NCI-H69 (cell line): ENCODE measurements around the gene SEMA3A.
A peak's percentile ranks its signal among the peaks of the same experiment; 100 is the strongest.

Experiments
- DNase-seq: peaks from one replicate; lab custom pipeline; 2025; lab: John Stamatoyannopoulos, UW

The SEMA3A gene

DNA sequence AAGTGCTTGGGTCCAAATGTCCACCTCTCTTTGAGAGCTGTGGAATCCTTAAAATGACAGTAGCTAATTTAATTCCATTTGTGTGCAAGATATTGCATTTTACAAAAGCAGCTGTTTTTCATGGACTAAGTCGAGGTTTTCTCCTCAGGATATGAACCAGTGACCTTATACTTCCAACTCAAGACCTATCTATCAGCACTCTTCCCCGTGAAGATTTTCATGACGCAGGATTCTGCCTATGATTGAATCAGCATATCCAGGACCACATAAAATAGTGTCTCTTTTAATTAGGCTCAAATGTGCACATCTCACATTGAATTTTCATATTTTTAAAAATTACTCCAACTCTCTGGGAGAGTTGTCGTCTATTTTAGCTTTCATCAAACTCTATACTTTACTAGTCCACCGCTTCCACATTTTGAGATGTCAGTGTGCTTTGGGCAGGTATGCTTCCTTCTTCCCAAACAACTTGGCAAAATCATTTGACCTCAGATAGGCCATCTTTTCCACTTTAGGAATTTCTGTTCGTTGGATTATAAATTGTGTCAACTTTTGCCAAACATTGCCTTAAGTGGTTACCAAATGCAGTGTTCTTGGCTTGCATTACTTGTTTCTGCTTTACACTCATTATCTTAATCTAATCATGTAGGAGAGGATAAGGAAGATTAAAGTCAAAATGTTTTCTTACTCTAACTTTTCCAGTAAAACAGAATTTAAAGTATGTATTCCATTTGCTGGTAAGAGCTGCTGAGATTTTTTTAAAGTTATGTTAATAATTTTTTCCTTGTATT lies 39.4 kb downstream of the SEMA3A start:
- no peak for DNase-seq

DNA sequence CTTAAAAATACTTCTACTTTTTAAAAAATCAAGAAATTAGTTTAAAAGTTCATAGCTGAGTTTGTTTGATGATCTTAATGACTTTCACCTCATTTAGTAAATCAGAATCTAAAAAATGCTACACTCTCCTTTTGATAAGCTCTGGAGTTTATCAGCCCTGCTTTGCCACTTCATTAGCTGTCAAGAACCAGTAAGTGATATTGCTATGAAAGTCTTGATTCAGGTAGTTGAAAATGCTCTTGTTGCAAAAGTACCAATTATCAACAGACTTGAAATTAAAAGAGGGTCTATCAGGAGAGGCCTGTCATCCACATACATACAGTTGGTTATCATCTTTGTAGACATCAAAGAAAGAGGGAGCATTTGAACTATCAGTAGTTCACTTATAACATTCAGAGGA lies 41.6 kb downstream of the SEMA3A start:
- DNase-seq, result no peak

DNA sequence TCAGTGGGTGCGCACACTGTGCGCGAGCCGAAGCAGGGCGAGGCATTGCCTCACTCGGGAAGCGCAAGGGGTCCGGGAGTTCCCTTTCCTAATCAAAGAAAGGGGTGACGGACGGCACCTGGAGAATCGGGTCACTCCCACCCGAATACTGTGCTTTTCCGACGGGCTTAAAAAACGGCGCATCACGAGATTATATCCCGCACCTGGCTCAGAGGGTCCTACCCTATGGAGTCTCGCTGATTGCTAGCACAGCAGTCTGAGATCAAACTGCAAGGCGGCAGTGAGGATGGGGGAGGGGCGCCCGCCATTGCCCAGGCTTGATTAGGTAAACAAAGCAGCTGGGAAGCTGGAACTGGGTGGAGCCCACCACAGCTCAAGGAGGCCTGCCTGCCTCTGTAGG lies 44.2 kb downstream of the SEMA3A start:
- DNase-seq, result peak; percentile 78

DNA sequence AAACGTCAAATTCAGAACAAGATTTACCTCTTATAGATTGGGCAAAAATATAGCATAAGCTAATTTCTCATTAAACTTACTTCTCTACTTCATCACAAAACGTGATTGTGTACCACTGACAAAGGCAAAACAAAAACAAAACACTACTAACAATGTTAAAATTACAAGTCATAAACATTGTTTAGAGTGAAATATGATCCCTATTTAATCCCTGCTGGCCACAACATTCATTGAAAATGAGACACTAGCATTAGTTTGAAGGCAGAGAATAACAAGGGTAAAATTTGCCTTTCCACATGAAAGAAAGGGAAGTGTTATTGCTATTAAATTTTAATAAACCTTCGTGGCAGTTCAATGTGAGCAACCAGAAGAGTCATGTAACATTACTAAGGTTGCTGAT lies 45.0 kb downstream of the SEMA3A start:
- peak; percentile 64 for DNase-seq

DNA sequence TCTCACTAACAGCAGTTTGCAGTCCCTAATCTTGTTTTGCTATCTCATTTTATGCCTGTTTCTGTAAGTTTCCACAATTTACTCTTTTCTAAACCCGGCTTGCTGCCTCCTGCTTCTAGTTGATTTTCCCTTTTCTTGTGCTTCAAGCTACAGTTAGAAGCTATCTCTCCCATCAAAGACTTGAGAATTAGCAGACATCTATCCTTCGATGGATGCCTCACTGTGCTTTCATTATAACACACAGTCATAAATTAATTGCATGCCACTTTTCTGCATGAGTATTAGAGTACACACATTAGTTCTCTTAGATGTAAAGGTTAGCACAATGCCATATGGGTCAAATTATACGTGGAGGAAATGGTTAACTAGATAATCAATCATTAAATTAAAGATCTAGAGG lies 48.7 kb downstream of the SEMA3A start:
- DNase-seq, result peak; percentile 70

DNA sequence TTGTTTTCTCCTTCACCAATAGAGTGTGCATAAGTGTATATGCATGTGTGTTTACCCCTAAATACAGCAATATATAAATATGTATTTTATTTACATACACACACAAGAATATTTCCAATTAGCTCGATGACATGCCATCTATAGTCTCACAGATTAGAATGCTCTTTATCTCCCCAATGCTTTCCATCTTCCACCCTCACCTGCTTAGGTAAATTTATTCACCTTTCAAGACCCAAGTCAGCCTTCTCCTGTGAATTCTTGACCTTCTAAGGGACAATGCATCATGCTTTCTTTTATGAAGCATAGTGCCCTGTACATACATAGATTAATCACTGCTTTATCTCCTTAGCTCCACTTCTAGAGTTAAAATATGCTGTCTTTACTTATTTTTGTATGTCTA lies 49.7 kb downstream of the SEMA3A start:
- peak; percentile 41 for DNase-seq

DNA sequence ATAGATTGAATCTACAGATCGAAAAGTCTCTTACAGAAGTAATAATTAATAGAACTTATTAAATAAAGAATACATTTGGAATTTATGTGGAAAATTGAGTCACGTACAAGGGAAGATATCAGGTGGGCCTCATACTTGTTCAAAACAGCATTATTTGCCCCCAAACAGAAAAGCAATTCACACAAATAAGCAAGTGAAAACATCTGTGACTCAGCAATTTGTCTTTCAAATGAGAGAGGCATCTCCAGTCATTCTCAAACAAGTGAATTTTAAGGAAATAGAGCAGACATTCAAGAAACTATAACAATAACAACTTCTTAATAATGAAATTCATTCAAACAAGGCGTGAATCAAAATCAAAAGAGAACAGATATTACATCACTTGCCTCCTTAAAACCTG lies 50.1 kb downstream of the SEMA3A start:
- DNase-seq, result peak; percentile 43

DNA sequence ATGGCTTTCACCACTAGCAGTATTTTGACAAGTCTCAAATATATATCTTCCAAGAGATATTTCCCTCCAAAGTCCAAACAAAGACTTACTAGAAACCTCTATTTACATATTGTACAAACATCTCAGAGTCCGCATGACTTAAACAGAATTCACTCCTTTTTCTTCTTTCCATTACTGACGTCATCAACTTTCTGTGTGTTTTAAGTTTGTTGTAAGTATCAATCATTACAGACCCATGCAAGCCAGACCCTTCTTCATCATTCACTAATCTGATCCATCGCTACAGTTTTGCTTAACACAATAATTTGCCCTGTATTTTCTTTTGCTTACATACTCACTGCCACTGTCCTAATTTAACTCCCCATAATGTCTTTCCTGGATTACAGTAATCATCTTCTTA lies 51.9 kb downstream of the SEMA3A start:
- no peak for DNase-seq

DNA sequence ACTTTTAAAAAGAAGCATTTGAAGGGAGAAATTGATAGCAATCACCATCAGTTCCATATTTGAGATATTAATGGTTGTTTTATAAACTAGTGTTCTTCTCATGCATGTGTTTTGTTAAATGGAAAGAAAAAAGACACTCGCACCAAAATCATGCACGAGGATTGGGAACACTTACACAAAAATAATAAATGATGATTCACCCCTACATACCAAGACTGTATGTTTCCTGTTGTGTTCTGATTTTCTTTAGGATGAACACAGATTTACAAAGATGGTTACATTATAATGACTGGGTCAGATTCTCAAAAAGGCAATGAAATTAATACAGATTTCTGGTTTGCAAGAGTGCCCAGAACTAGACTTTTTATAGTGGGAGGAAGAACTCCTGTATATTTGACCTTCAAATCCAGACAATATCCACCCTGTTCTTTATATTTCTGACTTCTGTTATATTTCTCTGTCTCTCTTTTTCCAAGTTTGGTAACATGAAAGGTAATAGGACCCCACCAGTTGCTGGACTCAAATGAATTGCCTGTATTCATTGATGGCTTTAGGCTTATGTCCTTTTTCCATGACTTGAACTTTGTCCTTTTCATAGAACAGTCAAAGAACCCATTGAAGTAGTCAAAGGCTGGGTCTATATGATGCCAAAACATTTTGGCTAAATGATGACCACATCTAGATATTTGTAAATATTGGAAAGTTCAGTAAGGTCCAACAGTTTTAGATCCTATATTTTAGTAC lies 54.4 kb downstream of the SEMA3A start:
- DNase-seq, result no peak

DNA sequence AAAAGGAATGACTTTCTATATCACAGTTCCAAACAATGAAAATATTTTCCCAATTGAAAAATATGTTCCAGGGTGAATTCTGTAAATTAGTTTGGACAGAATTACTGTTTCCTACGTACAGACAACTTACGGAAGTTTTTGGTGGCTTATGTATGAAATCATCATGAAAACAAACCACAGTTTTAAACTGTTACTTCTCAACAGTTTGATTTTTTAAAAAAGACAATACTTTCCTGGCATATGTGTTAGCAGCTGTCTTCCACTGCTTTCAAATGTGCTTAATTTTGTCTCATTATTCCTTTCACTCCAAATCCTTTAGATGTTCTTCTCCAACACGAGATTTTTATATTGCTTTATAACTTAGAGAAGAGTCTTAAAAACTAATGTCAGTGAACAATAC lies 56.2 kb downstream of the SEMA3A start:
- DNase-seq, result no peak

DNA sequence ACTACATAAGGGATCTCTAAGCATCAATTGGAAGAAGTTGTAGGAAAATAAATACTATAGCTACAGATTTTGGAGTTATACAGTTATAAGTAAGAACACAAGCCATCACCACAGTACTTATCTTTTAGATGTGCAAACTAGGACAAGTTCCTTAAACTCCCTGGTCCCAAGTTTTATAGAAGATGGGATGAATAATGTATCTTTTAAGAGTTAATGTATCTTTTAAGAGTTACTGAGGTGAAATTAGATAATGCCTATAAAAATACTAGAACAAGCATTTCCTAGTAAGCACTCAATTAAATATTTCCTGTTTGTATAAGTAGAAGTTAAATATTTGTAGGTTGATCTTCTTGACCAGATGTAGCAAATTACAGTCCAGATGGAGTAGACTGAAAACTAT lies 56.8 kb downstream of the SEMA3A start:
- DNase-seq, result no peak

DNA sequence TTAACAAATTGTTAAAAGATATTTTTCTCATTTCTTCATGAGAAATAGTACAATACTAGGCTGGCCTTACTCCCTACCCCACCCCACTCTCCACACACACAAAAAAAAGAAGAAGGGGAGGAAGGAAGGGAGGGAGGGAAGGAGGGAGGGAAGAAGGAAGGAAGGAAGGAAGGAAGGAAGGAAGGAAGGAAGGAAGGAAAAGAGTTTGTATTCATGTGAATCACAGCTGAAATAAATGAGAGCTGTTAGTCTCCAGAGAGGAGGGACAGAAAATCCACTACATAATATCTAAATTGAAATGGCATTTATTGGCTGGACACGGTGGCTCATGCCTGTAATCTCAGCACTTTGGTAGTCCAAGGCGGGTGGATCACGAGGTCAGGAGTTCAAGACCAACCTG lies 57.8 kb downstream of the SEMA3A start:
- DNase-seq, result no peak

DNA sequence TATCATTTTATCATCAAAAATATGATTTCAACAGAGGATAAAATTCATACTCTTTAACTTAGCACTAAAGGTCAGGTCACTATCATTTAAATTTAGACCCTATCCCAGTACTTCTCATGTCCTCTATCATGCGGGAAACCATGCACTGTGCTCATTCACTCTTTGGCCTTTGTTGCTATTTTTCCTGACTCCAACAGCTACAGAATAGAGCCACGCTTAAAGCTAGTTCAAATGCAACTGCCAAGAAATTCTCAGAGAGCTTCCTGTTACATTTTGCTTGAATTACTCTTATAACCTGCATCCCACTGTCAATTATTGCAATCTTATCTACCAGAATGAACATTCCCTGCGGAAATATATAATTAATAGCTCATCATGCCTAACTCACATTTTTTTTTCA lies 58.3 kb downstream of the SEMA3A start:
- DNase-seq, result no peak

DNA sequence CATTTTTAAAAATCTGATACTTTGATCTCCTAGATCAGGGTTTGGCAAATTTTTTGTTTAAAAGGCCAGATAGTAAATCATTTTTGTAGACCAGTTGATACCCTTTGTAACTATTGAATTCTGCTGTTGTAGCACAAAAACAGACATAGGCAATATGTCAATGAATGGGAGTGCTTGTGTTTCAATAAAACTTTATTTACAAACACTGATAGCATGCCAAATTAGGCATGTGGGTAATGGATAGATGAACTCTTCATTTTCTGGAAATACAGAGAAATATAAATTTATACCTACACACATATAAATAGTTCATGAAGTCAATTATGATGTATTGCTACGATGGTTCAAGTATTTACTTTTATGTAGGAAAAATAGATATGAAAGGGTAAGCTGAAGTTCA lies 60.4 kb downstream of the SEMA3A start:
- DNase-seq, result no peak

DNA sequence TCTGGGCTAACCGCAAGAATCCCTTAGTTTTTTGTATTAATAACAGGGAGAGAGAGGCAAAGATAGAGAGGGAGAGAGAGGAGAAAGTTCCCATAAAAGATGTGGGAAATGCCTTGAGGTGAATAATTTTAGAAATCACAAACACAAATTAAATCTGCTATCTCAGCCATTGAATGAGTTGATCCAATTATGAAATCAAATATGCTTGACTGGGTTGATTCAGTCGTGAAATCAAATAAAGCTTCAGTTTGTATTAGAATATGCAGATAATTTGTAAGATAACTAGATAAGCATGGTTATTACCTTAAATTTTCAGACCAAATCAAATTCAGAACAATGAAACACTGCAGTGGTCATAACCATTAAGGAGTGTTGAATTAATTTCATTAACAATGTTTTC lies 68.9 kb downstream of the SEMA3A start:
- DNase-seq, result no peak

DNA sequence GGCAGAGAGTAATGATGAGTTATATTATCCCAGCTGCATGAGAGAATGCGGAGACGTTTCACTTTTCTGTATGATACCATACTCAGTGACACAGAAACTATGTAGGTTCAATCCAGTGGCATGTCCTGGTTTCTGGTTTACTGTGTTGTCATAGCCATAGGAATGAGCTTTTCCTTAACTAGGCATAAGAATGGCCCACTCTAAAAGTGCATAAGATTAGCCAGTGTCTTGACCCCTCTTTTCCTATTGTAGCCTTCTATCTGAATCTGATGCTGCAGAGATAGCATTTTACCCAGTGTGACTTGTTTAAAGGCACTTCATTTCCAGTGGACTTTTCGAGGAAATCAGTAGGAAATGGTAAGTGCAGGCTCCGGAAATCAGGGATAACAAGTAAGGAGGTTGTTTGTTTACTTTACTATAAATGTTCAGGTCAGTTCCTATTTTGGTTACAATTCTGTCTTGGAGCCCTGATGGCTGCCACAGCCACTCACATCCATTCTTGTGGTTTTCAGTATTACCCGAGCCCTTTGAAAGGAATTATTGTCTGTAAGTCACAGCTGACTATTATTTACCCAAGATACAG lies 70.5 kb downstream of the SEMA3A start:
- peak; percentile 11 for DNase-seq

DNA sequence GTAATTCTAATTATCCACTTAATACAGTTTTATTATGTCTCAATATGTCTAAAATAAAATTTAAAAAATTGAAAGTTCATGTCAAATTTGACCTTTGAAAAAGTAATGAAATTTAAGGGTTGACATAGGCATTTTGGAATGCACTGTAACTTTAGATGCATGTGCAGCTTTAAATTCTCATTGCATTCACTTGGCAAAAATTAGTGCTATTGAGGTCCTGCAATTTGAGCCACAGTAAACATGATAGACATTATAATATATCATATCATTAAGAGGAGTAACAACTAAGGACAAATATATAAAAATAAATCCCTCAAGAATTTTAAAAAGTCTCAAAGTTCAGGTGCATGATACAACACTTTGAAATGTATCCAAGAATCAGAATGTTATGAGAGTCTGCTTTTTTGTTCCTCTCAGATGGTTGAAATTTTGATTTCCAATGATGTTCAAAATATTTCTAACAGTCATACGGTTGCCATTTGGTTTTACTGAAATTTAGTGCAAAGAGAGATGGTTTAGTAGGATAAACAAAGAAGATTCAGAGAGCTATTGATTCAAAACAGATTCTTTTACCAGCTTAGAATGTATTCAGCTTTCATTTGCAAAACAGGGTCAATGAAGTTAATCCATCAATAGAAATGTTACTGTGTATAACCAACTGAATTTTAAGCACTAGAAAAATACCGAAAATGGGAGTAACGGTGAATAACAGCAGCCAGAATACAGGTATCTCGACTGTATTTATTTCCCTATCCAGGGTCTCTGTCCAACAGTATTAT lies 71.8 kb downstream of the SEMA3A start:
- DNase-seq, result no peak

DNA sequence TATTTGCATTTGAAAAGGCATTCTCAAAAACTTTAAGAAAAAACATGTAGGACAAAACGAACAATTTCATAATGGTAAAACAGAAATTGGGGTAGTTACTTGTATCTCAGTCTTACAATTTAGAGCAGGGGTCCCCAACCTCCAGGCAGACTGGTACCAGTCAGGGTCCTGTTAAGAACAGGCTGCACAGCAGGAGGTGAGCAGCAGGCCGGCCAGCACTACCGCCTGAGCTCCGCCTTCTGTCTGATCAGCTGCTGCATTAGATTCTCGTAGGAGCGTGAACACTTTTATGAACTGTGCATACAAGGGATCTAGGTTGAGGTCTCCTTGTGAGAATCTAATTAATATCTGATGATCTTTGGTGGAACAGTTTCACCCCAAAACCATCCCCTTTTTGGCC lies 77.3 kb downstream of the SEMA3A start:
- no peak for DNase-seq

DNA sequence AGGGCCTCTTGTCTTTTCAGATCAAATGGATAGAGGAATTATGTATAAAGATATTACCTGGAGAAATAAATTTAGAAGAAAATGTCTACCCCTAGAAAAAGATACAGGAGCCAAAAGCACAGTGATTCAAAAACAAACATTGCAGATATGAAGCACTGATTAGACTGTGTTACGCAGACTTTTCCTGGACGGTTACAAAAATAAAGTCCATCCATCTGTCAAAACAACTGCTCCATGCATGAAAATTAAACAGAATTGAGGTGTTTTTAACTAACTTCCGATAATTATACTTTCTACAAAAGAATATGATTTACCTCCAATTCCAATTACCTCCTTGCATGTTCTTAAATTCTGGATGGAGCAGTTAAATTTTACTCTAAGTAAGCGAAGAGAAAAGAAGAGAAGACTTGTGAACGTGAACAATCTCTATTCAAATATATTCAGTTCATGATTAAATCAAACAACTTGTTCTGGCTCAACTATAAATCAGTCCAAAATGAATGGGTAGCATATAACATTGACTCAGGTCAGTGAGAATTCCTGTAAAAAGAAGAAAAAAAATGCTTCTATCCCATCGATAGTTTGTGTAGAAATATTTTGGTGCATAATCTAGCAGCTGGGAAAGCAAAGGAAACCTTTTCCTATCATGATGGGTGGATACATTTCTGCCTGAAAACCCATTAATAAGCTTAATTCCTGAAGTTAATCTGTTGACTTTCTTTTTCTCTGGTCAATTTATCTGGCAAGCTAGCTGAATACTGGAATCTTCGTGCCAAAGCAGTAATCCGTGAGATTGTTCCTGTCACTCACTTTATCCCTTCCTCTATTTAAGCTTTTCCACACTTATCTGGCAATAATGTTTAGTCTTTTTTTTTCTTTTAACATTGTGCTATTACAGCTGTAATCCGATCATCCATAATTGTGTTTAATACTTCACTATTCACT lies 80.4 kb downstream of the SEMA3A start:
- peak; percentile 21 for DNase-seq

DNA sequence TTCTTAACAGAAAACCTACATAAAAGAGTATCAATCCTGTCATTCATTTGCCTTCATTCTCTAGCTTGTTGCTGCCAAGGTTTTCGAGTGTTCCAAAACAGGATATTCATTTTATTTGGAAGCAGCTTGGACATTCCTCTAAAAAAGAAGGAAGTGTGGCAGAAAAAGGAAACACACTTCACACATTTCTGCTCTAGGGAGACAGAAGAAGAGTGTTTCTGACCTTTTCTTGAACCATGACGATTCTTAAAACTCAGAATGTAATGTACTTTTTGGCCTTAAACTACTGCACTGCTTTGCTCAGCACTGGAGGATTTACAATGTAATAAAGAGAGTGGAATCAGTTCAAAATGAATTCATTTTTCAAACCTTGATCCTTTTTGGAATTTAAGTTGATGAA lies 81.3 kb downstream of the SEMA3A start:
- no peak for DNase-seq

DNA sequence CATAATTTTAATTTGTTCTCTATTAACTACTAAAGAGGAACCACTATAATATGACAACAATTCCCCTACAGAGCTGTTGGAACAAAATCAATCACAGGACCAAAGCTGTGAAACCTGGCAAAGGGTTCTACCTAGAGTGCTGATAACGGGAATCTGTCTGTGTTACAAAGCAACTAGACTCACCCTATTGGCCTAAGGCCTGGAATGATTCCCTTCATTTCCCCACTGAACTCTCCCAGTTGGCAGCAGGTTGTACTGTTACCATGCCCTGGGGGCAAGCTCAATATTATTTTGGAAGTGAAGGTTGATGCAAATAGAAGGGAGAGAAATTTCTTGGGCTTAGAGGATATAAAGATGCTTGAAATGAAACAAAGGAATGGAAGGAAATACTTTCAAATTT lies 81.8 kb downstream of the SEMA3A start:
- peak; percentile 78 for DNase-seq
